PC-9 (cell line): Measurements from ENCODE around the gene NFRKB. TPM values are rescaled to one million over a fixed set of nuclear protein-coding genes. Genes with fewer than 3 reads are reported as not detected.

Source experiments
- BruUV-seq: library from RNA; stranded (reverse); fragments of 400-500 nt; replicated peaks from 2 replicates; lab custom pipeline; 2021; lab: Mats Ljungman, UMichigan
- CTCF ChIA-PET: fragments of 300-600 bp; sonication (Branson Sonifier 250); formaldehyde crosslinking; loops from one replicate; lab custom pipeline; 2022; ENCODE audit warnings: antibody characterized with exemption; lab: Charles Lee
- POLR2A ChIA-PET: fragments of 300-600 bp; sonication (Branson Sonifier 250); formaldehyde crosslinking; loops from one replicate; lab custom pipeline; 2022; ENCODE audit warnings: antibody characterized with exemption; ENCODE audit not compliant: unreplicated experiment; lab: Charles Lee
- DNase-seq, 2 experiments: peaks; one replicate each; pipeline versions ENCODE4 v3.0.0 to v3.0.0-alpha.2; 2015 to 2022; ENCODE audit warnings: mixed read lengths in 1 of 2
- H2AFZ ChIP-seq: fragments of 200-600 bp; sonication (generic); 2 replicates; pipeline ENCODE4 v1.8.1; 2017; ENCODE audit warnings: antibody characterized with exemption
- H3F3A ChIP-seq: fragments of 200-600 bp; sonication (generic); 2 replicates; pipeline ENCODE4 v1.8.1; 2017; ENCODE audit warnings: antibody characterized with exemption, mild to moderate bottlenecking, low read depth; ENCODE audit not compliant: insufficient read depth
- H3K27ac ChIP-seq: fragments of 200-600 bp; sonication (generic); 2 replicates; pipeline ENCODE4 v1.6.1; 2016; ENCODE audit warnings: mixed run types
- H3K27me3 ChIP-seq: fragments of 200-600 bp; sonication (generic); 2 replicates; pipeline ENCODE4 v1.6.1; 2016; ENCODE audit warnings: low read depth, mixed run types; ENCODE audit not compliant: insufficient read depth
- H3K36me3 ChIP-seq: fragments of 200-600 bp; sonication (generic); 2 replicates; pipeline ENCODE4 v1.6.1; 2016; ENCODE audit warnings: low read depth, mixed run types
- H3K4me1 ChIP-seq: fragments of 200-600 bp; sonication (generic); replicated peaks from 2 replicates; pipeline ENCODE4 v1.6.1; 2016; ENCODE audit warnings: mixed run types; ENCODE audit not compliant: insufficient read depth
- H3K4me2 ChIP-seq: fragments of 200-600 bp; sonication (generic); 2 replicates; pipeline ENCODE4 v1.6.1; 2017; ENCODE audit warnings: mixed run types
- H3K4me3 ChIP-seq: fragments of 200-600 bp; sonication (generic); 2 replicates; pipeline ENCODE4 v1.6.1; 2016; ENCODE audit warnings: mixed run types
- H3K79me2 ChIP-seq: fragments of 200-600 bp; sonication (generic); 2 replicates; pipeline ENCODE4 v1.6.1; 2017; ENCODE audit warnings: low read depth, mixed run types
- H3K9me2 ChIP-seq: fragments of 200-600 bp; sonication (generic); 2 replicates; pipeline ENCODE4 v1.8.1; 2017; ENCODE audit warnings: mild to moderate bottlenecking; ENCODE audit not compliant: insufficient read depth
- H3K9me3 ChIP-seq: fragments of 200-600 bp; sonication (generic); 2 replicates; pipeline ENCODE4 v1.8.1; 2016; ENCODE audit warnings: low read depth; ENCODE audit not compliant: insufficient read depth
- H4K20me1 ChIP-seq: fragments of 200-600 bp; sonication (generic); 2 replicates; pipeline ENCODE4 v1.8.1; 2017; ENCODE audit not compliant: insufficient read depth
- EZH2 ChIP-seq: fragments of 200-600 bp; sonication (generic); IDR thresholded peaks from 2 replicates; pipeline ENCODE4 v1.8.0; 2017; ENCODE audit warnings: antibody characterized with exemption, low read depth
- intact Hi-C: fragments of 100-400 bp; cut with micrococcal nuclease; formaldehyde crosslinking; loops from one replicate; pipeline ENCODE4 v1.10.0; 2022; ENCODE audit not compliant: unreplicated experiment
- total RNA-seq: library from RNA; stranded (reverse); gene quantifications from 2 replicates; pipeline ENCODE4 v1.2.3, GENCODE V29; 2021
- TF ChIP-seq, protein P1 (sequence below): fragments of 200-600 bp; sonication (generic); conservative IDR thresholded peaks from 2 replicates; pipeline ENCODE4 v1.6.1; 2017; ENCODE audit warnings: mixed run types, antibody characterized with exemption, mild to moderate bottlenecking, moderate library complexity

The NFRKB gene
- total RNA-seq, 1 experiment from 2014 or later = 37.8 TPM

- H3K9me2 ChIP-seq = no peaks in the 10 kb centered on the region
- TF ChIP-seq, protein P1, sequence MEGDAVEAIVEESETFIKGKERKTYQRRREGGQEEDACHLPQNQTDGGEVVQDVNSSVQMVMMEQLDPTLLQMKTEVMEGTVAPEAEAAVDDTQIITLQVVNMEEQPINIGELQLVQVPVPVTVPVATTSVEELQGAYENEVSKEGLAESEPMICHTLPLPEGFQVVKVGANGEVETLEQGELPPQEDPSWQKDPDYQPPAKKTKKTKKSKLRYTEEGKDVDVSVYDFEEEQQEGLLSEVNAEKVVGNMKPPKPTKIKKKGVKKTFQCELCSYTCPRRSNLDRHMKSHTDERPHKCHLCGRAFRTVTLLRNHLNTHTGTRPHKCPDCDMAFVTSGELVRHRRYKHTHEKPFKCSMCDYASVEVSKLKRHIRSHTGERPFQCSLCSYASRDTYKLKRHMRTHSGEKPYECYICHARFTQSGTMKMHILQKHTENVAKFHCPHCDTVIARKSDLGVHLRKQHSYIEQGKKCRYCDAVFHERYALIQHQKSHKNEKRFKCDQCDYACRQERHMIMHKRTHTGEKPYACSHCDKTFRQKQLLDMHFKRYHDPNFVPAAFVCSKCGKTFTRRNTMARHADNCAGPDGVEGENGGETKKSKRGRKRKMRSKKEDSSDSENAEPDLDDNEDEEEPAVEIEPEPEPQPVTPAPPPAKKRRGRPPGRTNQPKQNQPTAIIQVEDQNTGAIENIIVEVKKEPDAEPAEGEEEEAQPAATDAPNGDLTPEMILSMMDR = no peak
- no peak for TF ChIP-seq EZH2
- no peak overlapping the region for H2AFZ ChIP-seq
- 0 out of 2 replicates have a peak, but pooled peaks cover 4% of the 10 kb centered on the region for H3K36me3 ChIP-seq
- BruUV-seq = no TSS peak
- no peaks in the 10 kb centered on the region for H3K79me2 ChIP-seq
- no peak overlapping the region for H3K4me3 ChIP-seq
- no peaks in the 10 kb centered on the region for H4K20me1 ChIP-seq
- H3K27ac ChIP-seq = peak overlapping the region; percentile 41
- POLR2A ChIA-PET = interaction anchor here (0.6 to 0.7 kb wide), 3 partner anchors 42 to 189 kb away, joined by 3 to 6 read pairs (median 4); no protein-coding TSS in a partner anchor
- CTCF ChIA-PET = no interaction called here
- intact Hi-C loops = no loop called here
- no peaks in the 10 kb centered on the region for H3K9me3 ChIP-seq
- H3K4me2 ChIP-seq = peak overlapping the region; percentile 42
- H3K27me3 ChIP-seq = no peaks in the 10 kb centered on the region
- DNase-seq = peak; percentile 34 to 89
- peaks cover 18% of the 10 kb centered on the region for H3F3A ChIP-seq
- H3K4me1 ChIP-seq = peaks cover 21% of the 10 kb centered on the region
Observed at GRCh38 chr11:129930296-129930695, 34.9 kb upstream of the NFRKB start.

DNA sequence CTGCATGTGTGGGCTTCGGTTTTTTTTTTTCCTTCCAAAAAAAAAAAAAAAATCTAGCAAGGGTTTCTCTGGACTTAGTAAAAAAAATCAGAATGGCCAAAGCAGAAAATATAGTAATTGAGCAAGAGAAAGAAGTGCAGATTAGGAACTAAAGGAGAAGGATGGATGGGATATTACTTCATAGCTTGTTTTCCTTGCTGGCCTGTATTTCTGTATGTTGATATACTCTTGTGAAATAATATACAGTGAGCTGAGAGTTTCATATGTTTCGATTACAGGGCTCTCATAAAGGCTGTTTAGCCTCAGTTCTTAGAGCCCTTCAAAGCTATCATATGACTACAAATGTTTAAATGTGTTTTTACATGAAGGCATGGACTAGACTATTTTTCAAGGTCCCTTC, 34.3 kb upstream of the NFRKB start:
- Histone ChIP-seq H3K27ac (peak overlapping the region; percentile 41; the same call in 1 of the 2 replicates), H4K20me1 (no peaks in the 10 kb centered on the region), H3F3A (peaks cover 18% of the 10 kb centered on the region), H2AFZ (no peak overlapping the region), H3K4me1 (peaks cover 21% of the 10 kb centered on the region), H3K4me2 (peak overlapping the region; percentile 42), H3K9me3 (no peaks in the 10 kb centered on the region), H3K4me3 (no peak overlapping the region), H3K36me3 (0 out of 2 replicates have a peak, but pooled peaks cover 4% of the 10 kb centered on the region), H3K79me2 (no peaks in the 10 kb centered on the region), H3K9me2 (no peaks in the 10 kb centered on the region), H3K27me3 (no peaks in the 10 kb centered on the region)
- DNase-seq = no peak
- TF ChIP-seq, protein P1 = no peak
- no peak for TF ChIP-seq EZH2
- no TSS peak for BruUV-seq
- ChIA-PET POLR2A (interaction anchor here (0.6 kb wide), 2 partner anchors 43 to 190 kb away, joined by 3 to 4 read pairs; no protein-coding TSS in a partner anchor), CTCF (no interaction called here)
- intact Hi-C loops = no loop called here

DNA sequence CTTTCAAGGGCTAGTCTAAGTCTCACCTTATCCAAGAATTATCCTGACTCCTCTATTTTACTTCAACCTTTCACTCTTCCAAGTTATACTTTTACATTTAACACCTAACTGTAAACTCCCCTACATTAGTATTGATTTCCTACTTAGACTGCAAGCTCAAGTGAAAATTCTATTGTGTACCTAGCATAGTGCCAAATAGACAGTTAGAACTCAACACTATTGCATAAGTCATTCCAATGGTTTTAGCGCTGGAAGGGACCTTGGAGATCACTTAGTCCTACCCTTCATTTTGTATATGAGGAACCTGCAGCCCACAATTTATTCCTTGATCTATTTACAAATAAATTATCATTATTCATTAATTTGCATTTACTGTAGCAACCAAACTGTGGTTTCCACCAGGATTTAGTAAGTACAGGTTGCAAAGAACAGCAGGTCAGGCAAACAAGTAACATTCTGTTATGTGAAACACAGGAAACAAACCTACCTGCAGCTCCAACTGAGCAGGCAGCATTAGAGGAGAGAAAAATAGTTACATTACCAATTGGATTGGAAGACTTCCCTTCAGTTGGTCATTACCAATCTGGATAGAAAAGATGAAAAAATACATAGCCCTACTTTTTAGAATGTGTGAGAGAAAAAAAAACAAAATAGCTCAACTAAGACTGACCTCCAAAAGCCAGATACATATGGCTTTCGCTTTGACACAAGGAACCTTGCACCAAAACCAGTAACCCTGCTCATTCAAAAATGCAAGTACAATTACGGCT, 33.7 kb upstream of the NFRKB start:
- Histone ChIP-seq H3K9me3 (no peaks in the 10 kb centered on the region), H4K20me1 (no peaks in the 10 kb centered on the region), H3K4me2 (no peak overlapping the region), H3K79me2 (no peaks in the 10 kb centered on the region), H3K4me1 (peaks cover 21% of the 10 kb centered on the region), H3F3A (peaks cover 18% of the 10 kb centered on the region), H3K9me2 (no peaks in the 10 kb centered on the region), H3K4me3 (no peak overlapping the region), H2AFZ (no peak overlapping the region), H3K36me3 (0 out of 2 replicates have a peak, but pooled peaks cover 4% of the 10 kb centered on the region), H3K27ac (no peak overlapping the region), H3K27me3 (no peaks in the 10 kb centered on the region)
- TF ChIP-seq, protein P1 = no peak
- no peak for TF ChIP-seq EZH2
- CTCF ChIA-PET = no interaction called here
- POLR2A ChIA-PET = no interaction called here
- no TSS peak for BruUV-seq
- intact Hi-C loops = no loop called here
- DNase-seq = no peak
